CD14-positive monocyte (primary cell): Measurements from ENCODE around the gene ZFYVE1. TPM values are rescaled to one million over a fixed set of nuclear protein-coding genes. Genes with fewer than 3 reads are reported as not detected.

Experiments
- DNase-seq, 3 donors: peaks; one replicate each; pipeline ENCODE4 v3.0.0-alpha.2; 2011 to 2022
- H2AFZ ChIP-seq: 2 replicates; pipeline ENCODE4 v1.6.0; 2012; ENCODE audit warnings: mild to moderate bottlenecking, low read depth, low read length, inconsistent platforms; ENCODE audit not compliant: insufficient read depth, poor library complexity, severe bottlenecking
- H3K27ac ChIP-seq, 2 donors: 1 replicate in 1 of 2; 2 replicates in 1 of 2; pipeline ENCODE4 v1.5.1; 2012 to 2013; ENCODE audit warnings: low read length in 2 of 2, control low read depth in 1 of 2, inconsistent platforms in 1 of 2, low read depth in 1 of 2, mild to moderate bottlenecking in 1 of 2
- H3K27me3 ChIP-seq, 2 donors: one replicate each; pipeline versions ENCODE4 v1.6.0 to v1.6.1; 2011 to 2013; ENCODE audit warnings: low read length in 2 of 2; ENCODE audit not compliant: control insufficient read depth in 2 of 2, insufficient read depth in 2 of 2
- H3K36me3 ChIP-seq, 2 donors: replicated peaks in 1 of 2; 1 replicate in 1 of 2; 2 replicates in 1 of 2; pipeline versions ENCODE4 v1.5.1 to v1.6.1; 2012 to 2013; ENCODE audit warnings: low read length in 2 of 2, control low read depth in 1 of 2, inconsistent platforms in 1 of 2, mild to moderate bottlenecking in 1 of 2; ENCODE audit not compliant: insufficient read depth in 2 of 2, control insufficient read depth in 1 of 2
- H3K4me1 ChIP-seq, 2 donors: 1 replicate in 1 of 2; 2 replicates in 1 of 2; pipeline versions ENCODE4 v1.5.1 to v1.6.1; 2012 to 2013; ENCODE audit warnings: low read length in 2 of 2, control low read depth in 1 of 2, inconsistent platforms in 1 of 2, mild to moderate bottlenecking in 1 of 2, moderate library complexity in 1 of 2; ENCODE audit not compliant: insufficient read depth in 2 of 2, control insufficient read depth in 1 of 2
- H3K4me2 ChIP-seq: replicated peaks from 2 replicates; pipeline ENCODE3; 2012; ENCODE audit warnings: low read length, moderate library complexity, mild to moderate bottlenecking; ENCODE audit not compliant: poor library complexity, severe bottlenecking; ENCODE audit errors: extremely low read depth
- H3K4me3 ChIP-seq, 3 experiments: fragments of 200-600 bp in 1 of 3; sonication (generic) in 1 of 3; replicated peaks in 1 of 3; 1 replicate in 2 of 3; 2 replicates in 1 of 3; pipeline ENCODE4 v1.5.1; 2011 to 2013; ENCODE audit warnings: low read length in 3 of 3, mild to moderate bottlenecking in 3 of 3, control low read depth in 2 of 3, low read depth in 2 of 3, inconsistent platforms in 1 of 3, moderate library complexity in 1 of 3
- H3K79me2 ChIP-seq: 2 replicates; pipeline ENCODE4 v1.6.0; 2012; ENCODE audit warnings: mild to moderate bottlenecking, control low read depth, inconsistent platforms, low read length, moderate library complexity; ENCODE audit not compliant: insufficient read depth
- H3K9ac ChIP-seq: 2 replicates; pipeline ENCODE4 v1.6.0; 2017; ENCODE audit warnings: low read length, mild to moderate bottlenecking; ENCODE audit not compliant: insufficient read depth, poor library complexity, severe bottlenecking
- H3K9me3 ChIP-seq, 2 donors: replicated peaks in 1 of 2; 1 replicate in 1 of 2; 2 replicates in 1 of 2; pipeline versions ENCODE4 v1.5.1 to v1.6.1; 2012 to 2013; ENCODE audit warnings: low read length in 2 of 2, control low read depth in 1 of 2; ENCODE audit not compliant: control insufficient read depth in 1 of 2, insufficient read depth in 1 of 2
- H4K20me1 ChIP-seq: 2 replicates; pipeline ENCODE4 v1.6.0; 2012; ENCODE audit warnings: mild to moderate bottlenecking, low read length, control low read depth, moderate library complexity; ENCODE audit not compliant: insufficient read depth
- H3K27ac Mint-ChIP-seq, 7 donors: one replicate each; pipeline ENCODE4 v1.8.0; 2020; ENCODE audit warnings: mild to moderate bottlenecking in 7 of 7, mixed read lengths in 7 of 7, moderate library complexity in 6 of 7, inconsistent platforms in 2 of 7
- H3K27me3 Mint-ChIP-seq, 3 donors: one replicate each; pipeline ENCODE4 v1.8.0; 2021 to 2022; ENCODE audit warnings: low read depth in 3 of 3, mild to moderate bottlenecking in 3 of 3, mixed read lengths in 3 of 3, moderate library complexity in 3 of 3, inconsistent platforms in 1 of 3
- H3K36me3 Mint-ChIP-seq, 2 donors: one replicate each; pipeline ENCODE4 v1.8.0; 2020; ENCODE audit warnings: mixed read lengths in 2 of 2, inconsistent platforms in 1 of 2, mild to moderate bottlenecking in 1 of 2
- H3K4me1 Mint-ChIP-seq: one replicate; pipeline ENCODE4 v1.8.0; 2020; ENCODE audit warnings: mild to moderate bottlenecking, mixed read lengths
- H3K4me3 Mint-ChIP-seq, 2 donors: one replicate each; pipeline ENCODE4 v1.8.0; 2020; ENCODE audit warnings: mild to moderate bottlenecking in 2 of 2, mixed read lengths in 2 of 2, moderate library complexity in 1 of 2
- H3K9me3 Mint-ChIP-seq, 7 donors: one replicate each; pipeline ENCODE4 v1.8.0; 2020 to 2022; ENCODE audit warnings: mixed read lengths in 7 of 7, mild to moderate bottlenecking in 6 of 7, moderate library complexity in 6 of 7, inconsistent platforms in 2 of 7
- CTCF ChIP-seq: fragments of 200-600 bp; IDR thresholded peaks from one replicate; pipeline ENCODE4 v1.8.0; 2022; ENCODE audit warnings: antibody characterized with exemption, mild to moderate bottlenecking
- WGBS: methylation state at CpG from one replicate; pipeline ENCODE4 v1.1.5; 2013; ENCODE audit warnings: missing lambda C conversion rate; ENCODE audit not compliant: insufficient coverage; 5-methylcytosine and 5-hydroxymethylcytosine counted together
- intact Hi-C, 2 donors: fragments of 100-400 bp; cut with micrococcal nuclease; formaldehyde crosslinking; loops; one replicate each; pipeline versions ENCODE4 v1.15.0 to v1.15.1; 2023
- polyA plus RNA-seq, 3 donors: library from polyadenylated mRNA; depleted of rRNA in 1 of 3; unstranded in 2 of 3; stranded (reverse) in 1 of 3; fragments of 300-500 nt in 2 of 3; fragments of >200 nt in 1 of 3; fragmentation: Illumina TruSeq in 2 of 3; gene quantifications; 1 replicate in 2 of 3; 2 replicates in 1 of 3; pipeline ENCODE4 v1.2.3, GENCODE V29; 2012 to 2021

Gene ZFYVE1
- polyA plus RNA-seq, 3 donors: 4.9 to 18.6 (median 5.3) TPM

- no peak for TF ChIP-seq CTCF
- Mint-ChIP-seq H3K27ac (no peak overlapping the region), H3K27me3 (no peaks in the 10 kb centered on the region), H3K4me1 (no peaks in the 10 kb centered on the region), H3K36me3 (peaks cover 33 to 38% of the 10 kb centered on the region in 2 donors), H3K9me3 (peaks cover 0 to 2% (median 0%) of the 10 kb centered on the region in 7 donors), H3K4me3 (no peak overlapping the region)
- Histone ChIP-seq H3K27me3 (no peaks in the 10 kb centered on the region), H3K9ac (no peak overlapping the region), H4K20me1 (no peaks in the 10 kb centered on the region), H3K4me2 (no peak overlapping the region), H3K9me3 (no peaks in the 10 kb centered on the region), H3K36me3 (peaks cover 24 to 26% of the 10 kb centered on the region in 2 donors), H3K4me1 (no peaks in the 10 kb centered on the region), H2AFZ (no peak overlapping the region), H3K4me3 (no peak overlapping the region), H3K27ac (no peak overlapping the region), H3K79me2 (no peaks in the 10 kb centered on the region)
- WGBS: 92% methylated on average over 13 of the region's 13 CpGs
- intact Hi-C loops: no loop called here
- DNase-seq: no peak
Measured at GRCh38 chr14:72939630-72940029, 87.3 kb downstream of the ZFYVE1 start.

GRCh38 chr14:72932893-72933292, 94.0 kb downstream of the ZFYVE1 start:
- DNase-seq: no peak
- no peaks in the 10 kb centered on the region for H3K4me1 ChIP-seq
- H2AFZ ChIP-seq: no peak overlapping the region
- no peak for TF ChIP-seq CTCF
- Mint-ChIP-seq H3K9me3 (peaks cover 0 to 2% (median 0%) of the 10 kb centered on the region in 7 donors), H3K27me3 (peaks cover 0 to 2% (median 0%) of the 10 kb centered on the region in 3 donors), H3K4me1 (no peaks in the 10 kb centered on the region), H3K4me3 (no peak overlapping the region), H3K36me3 (peaks cover under 1 to 5% of the 10 kb centered on the region in 2 donors), H3K27ac (no peak overlapping the region)
- intact Hi-C loops: no loop called here
- no peaks in the 10 kb centered on the region for H3K27me3 ChIP-seq
- WGBS: 93% methylated on average over 3 of the region's 7 CpGs
- H4K20me1 ChIP-seq: no peaks in the 10 kb centered on the region
- no peak overlapping the region for H3K9ac ChIP-seq
- no peak overlapping the region for H3K4me2 ChIP-seq
- no peaks in the 10 kb centered on the region for H3K9me3 ChIP-seq
- no peak overlapping the region for H3K4me3 ChIP-seq
- no peaks in the 10 kb centered on the region for H3K36me3 ChIP-seq
- H3K79me2 ChIP-seq: no peaks in the 10 kb centered on the region
- no peak overlapping the region for H3K27ac ChIP-seq
